NCI-H1048 (cell line): ENCODE results near the gene CNTN4.

Source experiments
- DNase-seq: peaks from one replicate; lab custom pipeline; 2025; lab: John Stamatoyannopoulos, UW

The CNTN4 gene

DNA sequence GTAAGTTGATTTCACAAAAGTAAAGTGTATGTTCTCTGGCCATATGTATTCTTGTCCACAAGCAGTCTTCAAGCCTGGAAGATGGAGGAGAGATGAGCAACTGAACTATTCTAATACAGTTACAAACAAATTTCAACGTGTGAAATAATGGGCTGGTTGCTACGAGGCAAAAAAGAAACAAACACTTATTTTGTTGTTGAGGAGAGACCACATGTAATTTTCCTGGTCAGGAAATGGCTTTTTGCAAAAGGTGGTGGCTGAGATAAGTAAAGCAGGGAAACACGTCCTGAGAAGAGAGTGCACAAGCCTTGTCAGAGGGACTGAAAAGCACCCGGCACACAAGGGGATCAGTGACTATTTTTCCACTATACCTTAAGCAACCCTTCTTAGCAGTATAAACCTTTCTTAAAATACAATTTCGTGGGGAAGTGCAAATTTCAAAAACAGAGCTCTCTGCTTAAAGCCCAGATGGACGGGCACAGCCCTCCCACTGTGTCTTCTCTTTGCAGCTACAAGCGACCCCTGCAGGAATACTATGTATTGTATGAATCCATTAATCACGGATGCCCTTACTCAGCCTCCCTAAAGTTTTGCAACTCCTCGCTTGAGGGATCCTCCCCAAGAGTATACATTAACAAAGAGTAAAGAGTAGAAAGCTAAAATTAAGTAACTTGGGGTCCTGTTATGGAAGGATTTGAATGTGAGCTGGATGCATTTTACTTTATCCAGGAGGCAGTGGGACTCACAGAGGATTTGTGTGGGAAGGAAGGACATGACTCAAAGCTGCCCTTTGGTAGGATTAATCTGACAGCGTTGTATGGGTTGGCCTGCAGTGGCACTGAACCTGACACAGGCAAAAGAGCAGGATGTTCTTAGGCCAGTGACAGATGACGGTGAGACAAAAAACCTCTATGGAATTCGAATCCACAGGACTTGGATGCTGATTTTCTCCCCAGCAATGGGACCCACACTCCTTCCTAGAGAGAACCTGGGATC, 757.8 kb downstream of the CNTN4 start:
- DNase-seq = no peak

DNA sequence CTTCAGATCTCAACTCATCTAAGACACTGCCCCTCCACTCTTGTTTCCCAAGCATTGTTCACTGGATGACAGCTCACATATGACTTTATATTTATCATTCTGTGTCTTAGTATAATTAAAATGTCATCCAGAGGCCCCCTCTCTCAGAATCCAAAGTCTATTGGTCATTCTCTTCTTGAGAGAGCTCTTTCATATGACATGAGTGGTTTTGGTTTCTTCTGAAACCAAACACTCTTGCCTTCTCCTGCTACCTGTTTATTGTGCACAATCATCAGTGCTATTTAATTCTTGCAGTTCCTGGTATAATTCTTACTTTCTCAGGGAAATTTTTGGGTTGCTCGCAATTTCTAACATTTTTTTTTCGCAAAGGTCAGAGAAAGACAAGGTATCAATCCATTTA, 762.0 kb downstream of the CNTN4 start:
- DNase-seq = no peak

DNA sequence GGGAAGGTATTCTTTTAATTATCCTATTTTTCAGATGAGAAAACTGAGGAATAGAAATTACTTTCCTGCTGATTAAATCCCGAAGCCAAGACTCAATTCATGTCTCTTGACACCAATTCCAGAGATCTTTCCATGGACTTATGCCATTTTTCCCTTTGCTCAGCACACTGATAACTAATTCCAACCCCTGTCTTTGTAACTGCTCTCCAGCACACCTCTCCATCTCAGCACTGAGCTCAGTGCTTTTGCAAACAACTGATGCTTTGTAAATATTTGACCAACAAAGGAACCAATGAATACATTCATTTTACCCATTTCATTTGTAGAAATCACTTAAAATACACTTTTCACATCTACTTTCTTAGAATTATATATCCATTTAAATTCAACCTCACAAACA, 762.5 kb downstream of the CNTN4 start:
- DNase-seq = no peak

DNA sequence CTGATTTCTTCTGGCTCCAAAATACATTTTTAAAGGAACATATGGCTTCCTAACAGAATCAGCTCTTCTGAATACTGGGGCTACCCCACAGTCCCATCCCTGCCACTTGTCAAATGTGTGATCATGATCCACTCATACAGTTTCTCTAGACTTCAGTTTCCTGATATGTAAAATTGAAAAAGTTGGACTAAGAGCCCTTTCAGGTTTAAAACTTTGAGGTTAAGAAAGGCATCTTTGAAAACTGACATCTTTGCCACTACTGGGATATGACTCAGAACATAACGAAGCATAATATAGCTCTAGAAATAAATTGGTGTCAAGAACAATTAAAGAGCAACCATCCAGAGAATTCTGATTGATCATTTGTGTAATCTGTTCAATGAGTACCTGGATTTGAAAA, 763.3 kb downstream of the CNTN4 start:
- DNase-seq = no peak

DNA sequence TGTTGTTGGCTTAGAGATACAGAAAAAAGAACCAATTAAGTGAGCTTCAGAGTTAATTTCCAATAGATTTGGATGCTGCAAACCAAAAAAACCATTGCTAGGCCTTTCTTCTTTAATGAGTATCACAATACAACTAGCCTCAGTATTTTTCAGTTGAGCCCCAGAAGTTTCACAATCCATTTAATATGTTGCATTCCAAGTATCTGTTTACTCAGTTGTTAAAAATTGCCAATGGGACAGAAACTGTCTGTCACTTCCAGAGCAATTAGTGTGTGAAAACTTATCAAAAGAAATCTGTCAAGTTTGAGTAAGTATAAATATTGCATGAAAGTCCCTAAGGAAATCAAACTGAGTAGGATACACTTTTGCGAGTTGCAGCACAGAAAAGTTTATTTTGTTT, 763.7 kb downstream of the CNTN4 start:
- no peak for DNase-seq

DNA sequence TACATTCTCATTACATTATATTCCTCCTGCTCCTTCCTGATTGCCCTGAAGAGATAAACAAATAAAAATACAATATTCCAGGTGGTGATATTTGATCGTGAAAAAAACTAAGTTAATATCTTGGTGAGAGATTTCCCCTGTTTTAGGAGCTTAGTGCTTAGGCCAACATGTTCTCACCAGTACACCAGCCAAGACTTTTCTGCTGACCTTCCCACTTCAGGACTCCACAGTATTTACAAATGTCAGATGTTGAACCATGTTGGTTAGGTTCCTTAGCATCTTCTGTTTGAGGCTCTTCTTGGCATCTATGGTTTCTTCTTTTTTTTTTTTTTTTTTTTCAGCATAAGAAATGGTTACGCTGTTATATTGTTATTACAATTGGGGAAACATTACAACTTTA, 764.5 kb downstream of the CNTN4 start:
- no peak for DNase-seq

DNA sequence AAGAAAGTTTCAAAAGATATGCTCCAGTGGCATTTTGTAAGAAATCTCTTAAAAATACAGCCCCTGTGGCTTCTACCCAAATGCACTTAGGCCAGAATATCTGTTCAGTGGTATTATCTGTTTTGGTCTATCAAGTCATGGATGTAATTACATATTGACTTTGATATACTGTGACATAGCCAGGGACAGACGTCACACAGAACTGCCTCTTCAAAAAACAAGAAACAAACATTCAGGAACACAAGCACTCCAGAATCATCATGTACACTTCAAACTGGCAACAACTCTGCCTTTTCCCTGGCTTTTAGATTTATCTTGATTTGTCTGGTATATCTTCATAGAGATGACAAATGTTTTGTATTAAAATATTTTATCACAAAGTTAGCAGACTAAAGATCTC, 771.2 kb downstream of the CNTN4 start:
- DNase-seq = no peak

DNA sequence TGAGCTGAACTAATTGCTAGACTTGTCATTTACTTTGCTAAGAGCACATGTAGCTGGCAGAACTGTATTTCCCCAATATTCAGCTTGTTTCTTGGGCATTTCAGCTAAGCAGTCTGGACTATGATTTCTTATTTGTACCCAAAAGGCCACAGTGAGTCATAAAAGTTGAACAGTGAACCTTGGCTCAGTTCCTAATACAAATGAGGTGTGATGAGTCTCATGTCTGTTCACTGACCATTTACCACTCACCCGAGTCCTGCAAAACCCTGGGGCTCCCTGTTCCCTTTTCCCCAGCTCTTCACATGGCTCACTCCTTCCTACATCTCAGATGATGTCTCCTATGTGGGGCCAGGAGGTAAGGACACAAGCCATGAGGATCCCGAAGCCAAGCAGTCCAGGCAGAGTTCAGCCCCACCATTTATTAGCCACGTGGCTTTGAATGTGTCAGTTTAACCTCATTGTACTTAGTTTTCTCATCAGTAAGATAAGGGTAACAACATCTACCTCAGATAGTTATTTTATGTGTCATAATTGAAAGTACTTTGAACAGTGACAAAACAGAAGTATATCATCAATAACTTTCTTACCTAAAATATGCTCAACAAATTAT, 772.2 kb downstream of the CNTN4 start:
- DNase-seq = no peak

DNA sequence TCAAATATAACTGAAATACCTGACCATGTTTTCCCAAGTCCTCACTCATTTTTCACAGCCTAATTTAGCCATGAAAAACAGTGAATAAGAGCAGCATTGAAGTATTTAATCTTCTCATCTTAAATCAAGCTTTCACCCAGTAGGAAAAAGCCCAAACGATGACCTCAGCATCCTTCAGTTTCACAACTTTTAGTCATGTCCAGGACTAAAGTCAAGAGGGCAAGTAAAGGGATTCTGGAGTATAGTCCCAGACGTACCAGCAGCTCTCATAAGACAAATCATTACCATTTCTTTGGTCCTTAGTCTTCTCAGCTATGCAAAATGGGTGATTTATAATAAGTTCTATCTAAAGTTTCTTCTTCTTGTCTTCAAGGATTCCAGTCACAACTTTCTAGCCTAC, 774.2 kb downstream of the CNTN4 start:
- no peak for DNase-seq

DNA sequence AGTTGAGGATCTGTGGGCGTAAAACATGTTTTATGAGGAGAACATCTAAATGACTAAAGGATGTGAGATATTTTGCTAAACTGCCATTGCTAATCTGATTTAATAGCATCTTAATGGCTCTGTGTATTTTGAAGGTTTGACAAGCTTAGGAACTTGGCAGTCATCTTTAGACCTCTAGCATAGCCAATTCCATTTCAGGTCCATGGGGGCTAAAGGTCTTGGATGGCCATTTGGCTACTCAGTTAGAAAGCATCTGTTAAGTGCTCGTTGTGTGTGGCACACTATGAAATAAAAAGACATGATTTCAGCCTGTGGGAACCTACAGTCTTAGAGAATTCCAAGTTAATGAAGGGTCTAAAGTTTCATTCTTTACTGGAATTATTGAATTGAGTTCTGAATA, 775.3 kb downstream of the CNTN4 start:
- no peak for DNase-seq

DNA sequence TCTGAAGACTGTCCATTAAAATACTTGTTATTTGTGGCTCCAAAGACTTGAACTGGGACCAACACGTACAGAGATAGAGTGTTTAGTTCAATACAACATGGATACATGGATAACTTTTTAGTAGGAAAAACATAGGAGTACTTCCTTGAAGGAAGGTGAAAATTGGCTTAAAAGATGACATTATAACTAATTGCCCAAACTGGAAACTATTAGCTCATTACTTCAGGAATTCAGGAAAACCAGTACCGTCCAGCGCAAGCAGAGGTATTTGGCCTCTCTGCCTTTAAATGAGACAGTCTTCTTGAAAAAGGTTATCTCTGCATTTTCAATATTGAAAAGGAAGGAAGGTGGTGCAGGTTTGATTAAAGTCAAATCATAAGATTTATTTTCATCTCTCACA, 777.0 kb downstream of the CNTN4 start:
- no peak for DNase-seq

DNA sequence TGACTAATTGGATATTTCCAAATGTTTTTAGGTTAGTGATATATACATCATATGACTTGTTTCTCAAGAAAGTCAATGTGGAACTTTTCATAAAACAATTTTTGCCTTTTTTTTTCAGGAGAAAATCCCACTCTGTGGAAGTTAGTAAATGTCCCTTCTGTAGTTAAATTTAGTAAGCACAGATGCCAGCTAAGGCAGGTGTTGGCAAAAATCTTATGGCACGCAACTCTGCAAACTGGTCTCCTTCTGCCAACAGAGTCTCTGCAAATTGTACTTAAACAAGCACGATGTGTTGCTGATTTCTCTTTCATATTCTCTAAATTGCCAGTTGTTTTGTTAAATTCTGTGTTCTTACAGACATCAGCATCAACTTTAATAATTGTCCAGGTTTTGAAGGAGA, 777.7 kb downstream of the CNTN4 start:
- DNase-seq = no peak

DNA sequence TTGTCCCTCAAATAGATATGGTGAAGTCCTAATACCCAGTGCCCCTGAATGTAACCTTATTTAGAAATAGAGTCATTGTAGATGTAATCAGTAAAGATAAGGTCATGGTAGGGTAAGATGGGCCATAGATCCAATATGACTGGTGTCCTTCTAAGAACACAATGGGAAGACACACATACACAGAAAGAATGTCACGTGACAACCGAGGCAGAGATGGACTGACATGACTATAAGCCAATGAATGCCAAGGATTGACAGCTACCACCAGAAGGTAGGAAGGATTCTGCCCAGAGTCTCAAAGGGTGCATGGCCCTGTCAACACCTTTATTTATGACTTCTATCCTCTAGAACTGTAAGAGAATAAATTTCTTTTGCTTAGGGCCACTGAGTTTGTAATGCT, 780.4 kb downstream of the CNTN4 start:
- DNase-seq = no peak

DNA sequence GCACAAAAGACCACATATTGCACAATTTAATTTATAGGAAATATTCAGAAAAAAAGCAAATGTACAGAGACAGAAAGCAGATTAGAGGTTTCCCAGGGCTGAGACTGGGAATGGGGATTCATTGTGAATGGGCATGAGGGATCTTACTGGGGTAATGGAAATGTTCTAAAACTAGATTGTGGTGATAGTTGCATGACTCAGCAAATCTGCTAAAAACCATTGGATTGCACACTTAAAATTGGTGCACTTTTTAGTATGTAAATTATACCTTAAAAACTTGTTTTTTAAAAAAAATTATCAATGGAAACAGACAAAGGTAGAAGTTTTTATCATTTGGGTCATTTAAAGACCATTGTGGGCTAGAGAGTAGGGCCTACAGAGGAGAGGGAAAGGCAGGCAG, 780.9 kb downstream of the CNTN4 start:
- DNase-seq = no peak

DNA sequence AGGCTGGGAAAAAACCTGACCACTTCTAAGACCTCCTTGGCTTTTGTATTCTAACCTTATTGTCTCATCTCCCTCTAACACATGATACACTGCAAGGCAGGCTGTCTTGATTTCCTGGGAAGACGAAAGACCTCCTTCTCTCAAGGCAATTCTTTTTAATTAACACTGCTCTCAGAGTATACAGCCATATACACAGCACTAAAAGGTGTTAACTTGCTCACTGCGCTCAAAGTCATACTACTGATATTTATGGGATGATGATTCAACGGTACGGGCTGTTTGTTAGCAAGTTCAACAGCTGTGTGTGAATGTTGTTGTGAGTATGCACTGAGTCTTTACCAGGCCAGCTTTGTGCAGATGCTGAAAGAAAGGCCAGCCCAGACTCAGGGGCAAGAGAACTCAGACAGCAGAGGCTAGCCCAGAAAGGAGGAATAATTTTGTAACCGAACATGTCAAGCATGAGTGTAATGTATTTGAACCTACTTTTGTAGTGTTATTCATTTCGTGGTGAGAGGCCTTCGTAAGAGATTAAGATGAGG, 781.6 kb downstream of the CNTN4 start:
- DNase-seq = no peak

DNA sequence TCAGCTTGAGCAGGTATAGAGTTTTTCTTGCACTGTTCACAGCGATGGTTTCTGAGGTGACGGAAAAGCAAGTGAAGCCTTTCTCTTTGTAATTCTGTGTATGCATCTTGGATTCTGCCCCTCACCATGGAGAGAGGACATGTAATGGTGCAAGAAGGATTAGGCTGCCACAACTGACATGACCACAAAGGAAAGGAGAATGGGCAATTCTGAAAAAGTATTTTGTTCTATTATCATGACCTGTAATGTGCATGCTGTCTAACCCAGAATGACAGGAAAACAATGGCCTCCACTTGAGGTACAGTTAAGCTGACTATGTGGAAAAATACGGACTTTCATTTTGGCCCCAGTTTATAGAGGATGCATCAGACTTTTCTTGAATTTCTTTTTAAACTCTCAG, 784.6 kb downstream of the CNTN4 start:
- DNase-seq = no peak

DNA sequence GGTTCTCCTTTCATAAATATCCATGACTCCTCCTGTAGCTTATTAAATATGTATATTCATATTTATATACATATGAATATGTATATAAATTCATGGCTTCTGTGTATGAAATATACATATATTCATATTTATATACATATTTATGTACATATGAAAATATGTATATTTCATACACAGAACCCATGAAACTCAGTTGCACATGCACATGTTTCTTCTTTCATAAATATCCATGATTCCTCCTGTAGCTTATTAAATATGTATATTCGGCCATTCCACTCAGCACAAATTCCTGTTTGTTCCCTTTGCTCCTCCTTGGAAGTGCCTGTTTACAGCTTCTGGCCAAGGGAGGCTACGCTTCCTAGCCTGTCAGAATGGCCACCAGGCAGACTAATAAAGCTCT, 789.9 kb downstream of the CNTN4 start:
- no peak for DNase-seq

DNA sequence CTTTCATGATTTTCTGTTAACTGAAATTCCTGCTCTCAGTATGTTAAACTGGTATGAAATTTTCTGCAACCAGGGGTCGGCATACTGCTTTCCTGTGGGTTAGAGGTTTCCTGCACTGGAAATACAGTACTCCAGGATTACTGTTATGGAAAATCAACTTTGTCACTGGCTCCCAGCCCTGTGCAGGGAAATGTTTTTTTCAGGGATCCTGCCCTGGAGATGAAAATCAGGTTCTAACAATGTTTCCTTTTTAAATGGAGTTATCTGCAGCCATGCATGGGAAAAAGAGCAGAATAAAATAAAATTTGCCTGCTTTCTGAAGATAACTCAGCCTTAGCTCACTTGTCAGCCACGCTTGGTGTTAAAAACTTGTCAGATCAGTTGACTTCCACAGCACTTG, 791.1 kb downstream of the CNTN4 start:
- DNase-seq = no peak

DNA sequence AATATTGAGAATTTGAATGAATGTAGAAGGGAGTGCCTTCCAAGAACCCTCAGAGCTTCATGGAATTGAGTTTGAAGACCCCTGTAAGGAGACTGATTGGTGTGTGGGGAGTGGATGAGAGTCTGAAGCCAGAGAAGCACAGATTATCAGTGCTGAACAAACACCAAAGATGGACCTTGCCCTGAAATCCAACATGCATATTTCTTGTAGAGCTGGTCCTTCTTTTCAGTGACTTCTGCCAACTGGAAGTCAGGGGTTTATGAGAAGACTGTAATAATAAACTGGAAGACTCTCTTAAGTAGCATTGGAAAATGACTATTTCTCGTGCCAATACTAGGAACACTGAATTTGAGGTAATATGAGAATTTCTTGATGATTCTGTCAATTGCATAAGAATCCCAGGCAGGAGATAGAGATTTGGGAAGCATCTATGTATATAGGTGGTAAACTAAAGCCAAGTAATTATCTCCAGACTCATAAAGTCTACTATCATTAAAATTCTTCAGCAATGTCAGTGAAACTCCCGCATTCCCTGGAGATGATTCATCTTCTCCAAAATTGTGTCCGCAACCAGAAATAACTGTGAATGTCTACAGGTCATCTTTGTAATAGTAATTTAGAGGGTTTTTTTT, 797.8 kb downstream of the CNTN4 start:
- no peak for DNase-seq

DNA sequence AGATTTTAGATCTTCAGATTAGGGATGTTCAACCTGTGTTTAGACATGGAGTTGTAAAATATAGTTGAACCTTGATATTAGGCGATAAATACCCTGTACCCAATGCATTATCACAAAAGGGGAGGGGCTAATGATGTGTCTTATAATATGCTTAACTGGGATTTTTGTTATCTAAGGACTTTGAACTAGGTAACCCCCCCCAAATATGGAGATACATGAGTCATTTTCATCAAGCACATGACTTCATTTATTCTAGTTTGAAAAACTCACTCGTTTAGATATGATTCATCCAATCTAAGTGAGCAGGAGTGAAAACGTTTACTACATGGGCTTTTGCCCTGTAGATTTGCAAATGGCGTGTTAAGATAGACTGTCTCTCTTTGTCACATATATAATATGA, 799.2 kb downstream of the CNTN4 start:
- DNase-seq = no peak

DNA sequence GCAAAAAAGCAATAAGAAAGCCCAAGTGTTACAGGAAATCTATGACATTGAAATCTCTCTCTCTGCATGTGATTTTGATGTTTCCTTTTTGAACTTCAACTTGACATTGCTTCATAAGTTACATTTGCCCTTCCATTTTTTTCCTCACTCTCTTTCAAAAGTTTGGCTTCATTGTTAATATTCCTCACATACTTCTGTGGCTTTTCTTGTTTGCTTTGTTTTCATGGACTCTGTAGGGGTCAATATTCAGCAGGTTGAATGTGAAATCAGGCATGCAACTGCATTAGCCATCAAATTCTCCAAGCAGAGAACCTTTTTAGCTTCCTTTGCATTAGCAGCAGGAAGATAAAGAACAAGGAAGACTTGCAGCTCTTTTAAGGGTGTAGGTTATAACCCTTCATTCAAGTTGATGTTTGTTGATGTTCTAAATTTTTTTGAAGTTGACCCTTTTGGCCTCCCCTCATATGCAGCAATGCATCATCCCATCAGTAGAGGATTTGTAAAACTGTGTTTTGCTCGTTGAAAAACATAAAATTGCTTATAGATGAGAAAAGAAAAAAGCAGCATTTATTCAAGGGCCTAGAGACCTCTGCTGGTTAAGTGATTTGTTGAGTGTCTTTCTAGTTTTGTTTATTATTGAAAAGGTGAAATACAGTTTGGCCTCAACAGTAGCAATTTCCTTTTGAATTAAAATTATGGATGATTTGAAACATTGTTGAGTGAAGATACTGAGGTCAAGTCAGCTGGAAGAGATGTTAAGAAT, 800.1 kb downstream of the CNTN4 start:
- DNase-seq = no peak

DNA sequence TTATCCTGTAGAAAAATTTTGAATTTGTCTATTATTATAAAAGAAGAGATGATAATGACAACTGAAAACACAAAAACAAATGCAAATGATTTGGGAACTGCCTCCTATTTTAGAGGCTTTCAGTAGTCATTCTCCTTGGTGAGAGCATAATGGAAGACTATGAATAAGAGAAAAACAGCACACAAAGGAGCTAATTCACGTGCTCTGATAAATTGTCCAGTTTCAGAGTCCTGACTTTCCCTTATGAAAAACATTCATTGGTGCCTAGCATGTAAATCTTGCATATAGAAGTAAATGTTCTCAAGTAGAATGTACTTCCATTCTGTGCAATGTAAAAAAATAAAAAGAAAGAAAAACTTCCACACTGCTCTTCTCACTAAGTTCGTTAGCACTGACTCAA, 805.4 kb downstream of the CNTN4 start:
- no peak for DNase-seq
